Dedifferentiated amniotic fluid mesenchymal stem cell (primary cell): Measurements from ENCODE around the gene DHX16.
A peak's percentile ranks its signal among the peaks of the same experiment; 100 is the strongest.
"Not testable (repeated sequence)": the region's sequence is repeated elsewhere in the genome, so short reads cannot be mapped to it uniquely, and the experiment has no call there.

Experiments
- DNase-seq: peaks from one replicate; pipeline ENCODE4 v3.0.0-alpha.2; 2016; ENCODE audit errors: extremely low spot score

The DHX16 gene

DNA sequence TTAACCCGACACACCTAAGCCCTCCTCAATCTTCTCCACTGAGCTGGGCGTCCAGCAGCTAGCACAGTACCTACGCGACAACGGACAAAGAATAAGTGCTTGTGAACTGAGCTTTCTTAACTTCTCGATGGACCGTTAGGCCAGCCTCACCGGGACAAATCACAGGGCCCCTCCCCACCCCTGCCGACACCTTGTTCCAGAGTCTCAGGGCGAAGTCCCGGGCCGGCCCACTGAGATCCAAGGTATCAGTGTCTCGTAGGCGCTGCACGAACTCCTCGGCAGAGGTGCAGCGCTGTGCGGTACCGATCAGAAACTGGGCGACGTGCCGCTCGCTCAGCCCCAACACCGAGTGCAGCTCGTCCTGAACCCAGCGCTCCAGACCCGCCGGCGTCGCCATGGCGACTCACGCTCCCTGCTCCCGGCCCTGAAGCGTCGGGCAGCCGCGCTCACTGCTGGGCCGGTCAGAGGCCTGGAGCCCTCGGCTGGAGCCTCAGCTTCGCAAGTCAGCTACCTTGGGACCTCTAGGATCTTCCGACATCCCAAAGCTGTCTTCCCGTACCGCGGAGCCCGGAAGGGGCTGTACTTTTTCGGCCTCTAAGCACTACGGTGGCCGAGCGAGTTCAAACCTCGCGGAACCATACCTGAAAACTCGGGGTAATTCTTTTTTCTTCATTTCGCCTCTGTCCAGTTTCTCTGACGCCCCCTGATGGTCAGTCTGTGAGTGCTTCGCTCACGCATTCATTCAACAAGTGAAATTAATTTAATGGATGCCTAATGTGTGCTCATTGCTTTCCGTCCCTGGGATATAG lies at the start of gene DHX16:
Gene DHX16, minus strand, starts transcription at position 562 of the 809 bp plus-strand sequence. Its CDS starts 165 bp downstream, at position 397.
- DNase-seq, result peak; percentile 95

GRCh38 chr6:30722025-30722279 lies 49.1 kb upstream of the DHX16 start:
- DNase-seq, result not testable (repeated sequence)

GRCh38 chr6:30721198-30722024 lies 48.6 kb upstream of the DHX16 start:
- peak; percentile 88 for DNase-seq

GRCh38 chr6:30720738-30721197 lies 48.0 kb upstream of the DHX16 start:
- no peak for DNase-seq

GRCh38 chr6:30719791-30720737 lies 47.3 kb upstream of the DHX16 start, which contains the start of gene TUBB:
TSS of gene TUBB (plus strand) at chr6:30720352. CDS start at chr6:30720507, 155 bp downstream.
- DNase-seq, result peak; percentile 97

DNA sequence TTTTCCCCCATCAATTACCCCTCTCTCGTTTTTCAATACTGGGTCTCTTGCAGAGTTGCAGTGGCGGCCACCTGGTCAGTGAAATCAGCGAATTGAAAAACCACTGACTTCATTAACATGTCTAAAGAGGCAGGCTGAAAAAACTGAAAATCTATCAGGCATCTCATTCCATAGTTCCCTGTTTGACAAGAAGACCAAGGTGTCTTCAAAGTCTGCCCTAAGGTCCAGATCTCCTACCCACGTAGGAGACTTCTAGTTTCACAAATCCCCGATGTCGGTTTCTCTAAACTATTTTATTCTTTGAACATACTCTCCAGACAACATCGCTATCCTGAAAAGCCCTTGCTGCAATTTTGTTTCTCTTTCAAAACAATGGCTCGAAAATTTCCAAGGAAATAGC lies 46.5 kb upstream of the DHX16 start:
- DNase-seq, result no peak

DNA sequence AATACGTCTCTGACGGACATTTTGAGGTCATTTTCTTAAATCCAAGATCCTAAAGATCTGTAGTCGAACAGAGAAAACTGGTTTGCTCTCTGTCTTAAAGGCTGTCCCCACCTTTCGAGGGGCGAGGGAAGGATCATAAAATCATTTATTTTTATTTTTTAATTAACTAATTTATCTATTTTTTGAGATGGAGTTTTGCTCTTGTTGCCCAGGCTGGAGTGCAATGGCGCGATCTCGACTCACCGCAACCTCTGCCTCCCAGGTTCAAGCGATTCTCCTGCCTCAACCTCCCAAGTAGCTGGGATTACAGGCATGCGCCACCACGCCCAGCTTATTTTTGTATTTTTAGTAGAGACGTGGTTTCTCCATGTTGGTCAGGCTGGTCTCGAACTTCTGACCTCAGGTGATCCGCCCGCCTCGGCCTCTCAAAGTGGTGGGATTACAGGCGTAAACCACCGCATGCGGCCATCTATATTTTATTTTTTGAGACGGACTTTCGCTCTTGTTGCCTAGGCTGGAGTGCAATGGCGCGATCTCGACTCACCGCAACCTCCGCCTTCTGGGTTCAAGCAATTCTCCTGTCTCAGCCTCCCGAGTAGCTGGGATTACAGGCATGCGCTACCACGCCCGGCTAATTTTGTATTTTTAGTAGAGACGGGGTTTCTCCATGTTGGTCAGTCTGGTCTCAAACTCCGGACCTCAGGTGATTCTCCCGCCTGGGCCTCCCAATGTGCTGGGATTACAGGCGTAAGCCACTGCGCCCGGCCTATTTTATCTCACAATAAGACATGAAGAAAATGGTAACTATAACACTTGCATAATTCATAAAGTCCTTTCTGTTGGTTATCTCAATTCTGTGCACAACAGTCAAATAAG lies 45.3 kb upstream of the DHX16 start:
- not testable (repeated sequence) for DNase-seq

DNA sequence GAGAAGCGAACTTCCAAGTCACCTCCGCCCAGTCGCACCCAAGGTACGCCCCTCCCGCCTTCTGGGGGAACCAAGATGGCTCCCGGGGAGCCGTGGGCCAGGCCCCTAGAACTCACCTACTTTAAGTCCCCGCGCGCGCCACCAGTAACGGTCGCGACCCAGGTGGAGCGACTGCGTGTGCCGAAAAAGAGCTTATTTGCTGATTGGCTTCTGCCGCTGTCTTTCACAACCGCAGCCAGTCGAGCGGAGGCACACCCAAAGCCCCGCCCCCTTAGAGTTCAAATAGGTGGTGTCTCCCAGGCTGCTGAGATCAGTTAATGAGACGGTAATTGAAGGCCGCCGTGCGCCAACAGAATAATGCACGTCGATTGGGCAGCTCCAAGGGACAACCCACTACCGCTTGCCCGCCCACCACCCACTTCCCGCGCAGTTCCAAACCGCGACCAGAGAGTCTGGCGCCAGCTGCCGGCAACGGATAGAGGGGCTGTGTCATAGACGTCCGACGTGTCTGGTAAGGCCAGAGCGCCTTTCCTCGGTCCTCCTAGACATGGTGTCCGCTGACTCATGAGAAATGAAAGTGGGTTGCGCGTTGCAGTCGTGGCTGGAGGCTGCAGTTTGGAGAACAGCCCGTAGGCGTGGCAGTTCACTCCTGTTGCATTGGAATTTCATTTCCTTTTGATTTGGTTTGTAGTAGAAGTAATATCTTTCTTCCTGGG lies 44.5 kb upstream of the DHX16 start, which contains the start of gene MDC1:
Gene MDC1, minus strand, starts transcription at position 153 of the 716 bp plus-strand sequence. CDS start 2,106 bp downstream, outside the sequence.
- DNase-seq, result peak; percentile 99

GRCh38 chr6:30716879-30717128 lies 44.0 kb upstream of the DHX16 start:
- DNase-seq, result no peak

GRCh38 chr6:30714263-30714662 lies 41.5 kb upstream of the DHX16 start:
- no peak for DNase-seq

GRCh38 chr6:30712441-30712945 lies 39.7 kb upstream of the DHX16 start:
- no peak for DNase-seq

GRCh38 chr6:30711758-30712380 lies 39.1 kb upstream of the DHX16 start:
- DNase-seq, result no peak

GRCh38 chr6:30709101-30709868 lies 36.5 kb upstream of the DHX16 start:
- no peak for DNase-seq

- no peak for DNase-seq
Measured at GRCh38 chr6:30707281-30707850, 34.6 kb upstream of the DHX16 start.

- no peak for DNase-seq
Measured at GRCh38 chr6:30705620-30706019, 32.8 kb upstream of the DHX16 start.

DNA sequence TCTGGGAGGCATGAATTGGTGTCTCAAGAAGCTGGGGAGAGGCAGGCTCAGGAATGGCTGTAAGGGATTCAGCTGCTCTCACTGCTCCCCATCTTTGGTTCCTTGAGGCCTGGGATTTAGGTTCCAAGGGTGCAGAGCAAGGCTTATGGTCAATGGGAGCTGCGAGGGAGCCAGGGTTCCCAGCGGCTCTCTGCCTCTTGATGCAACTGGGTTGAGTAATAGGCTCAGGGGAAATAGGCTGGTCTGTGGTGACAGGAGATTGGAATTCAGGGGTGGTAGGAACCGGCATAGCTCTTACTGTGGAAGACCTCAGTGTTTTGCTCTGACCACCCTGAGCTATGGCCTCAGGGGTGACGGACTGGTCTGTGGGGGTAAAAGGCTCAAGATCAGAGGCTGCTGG lies 31.0 kb upstream of the DHX16 start:
- no peak for DNase-seq

DNA sequence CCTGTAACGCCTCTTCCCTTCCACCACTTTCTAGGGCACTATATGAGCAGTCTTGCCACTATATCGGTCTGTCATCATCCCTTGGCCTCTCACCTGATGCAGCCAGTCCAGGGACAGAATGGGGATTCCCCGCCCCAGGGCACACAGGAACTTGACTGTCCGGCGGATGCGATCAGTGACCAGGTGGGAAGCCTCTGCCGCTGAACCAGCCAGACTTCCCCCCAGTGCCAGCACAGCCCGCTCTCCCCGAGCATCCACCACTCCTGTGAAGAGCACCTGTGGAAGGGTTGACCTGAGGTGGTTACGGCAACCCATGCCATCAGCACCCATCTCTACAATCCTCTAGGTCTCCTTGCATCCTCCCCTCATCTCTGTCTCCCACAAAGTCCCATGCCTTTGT lies 30.2 kb upstream of the DHX16 start:
- DNase-seq, result no peak

DNA sequence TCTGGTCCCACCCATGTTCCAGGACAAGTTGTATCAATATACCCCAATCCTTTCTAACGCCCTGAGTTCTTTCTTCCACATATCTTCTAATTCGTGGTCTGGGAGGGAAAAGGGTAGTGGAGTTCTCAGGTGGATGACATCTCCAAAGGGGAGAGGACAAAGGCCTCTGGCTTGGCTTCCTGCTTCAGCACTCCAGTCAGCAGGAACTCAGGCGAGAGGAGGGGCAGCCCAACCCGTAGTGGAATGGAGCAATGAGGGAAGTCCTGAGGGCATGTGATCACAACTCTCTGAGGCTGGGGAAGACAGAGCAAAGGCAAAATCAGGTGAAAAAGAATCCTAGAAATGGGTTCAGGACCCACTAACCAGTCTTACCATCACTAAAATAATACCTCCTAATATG lies 27.5 kb upstream of the DHX16 start:
- no peak for DNase-seq
